SU-DHL-6 (cell line): Measurements from ENCODE around the gene HMG20A.

Experiments used
- H2AFZ ChIP-seq: fragments of 200-600 bp; sonication (generic); 2 replicates; pipeline ENCODE4 v1.6.1; 2014; ENCODE audit warnings: low read depth, mild to moderate bottlenecking, moderate library complexity, mixed read lengths, antibody characterized with exemption, low read length; ENCODE audit not compliant: severe bottlenecking
- H3F3A ChIP-seq: fragments of 200-600 bp; shearing (Covaris generic); 2 replicates; pipeline ENCODE4 v1.6.0; 2016; ENCODE audit warnings: antibody characterized with exemption, mild to moderate bottlenecking; ENCODE audit not compliant: insufficient read depth
- H3K27ac ChIP-seq: fragments of 200-600 bp; sonication (generic); 2 replicates; pipeline ENCODE4 v1.5.1; 2016; ENCODE audit warnings: low read depth, mild to moderate bottlenecking, low read length, moderate library complexity, mixed read lengths
- H3K27me3 ChIP-seq: fragments of 200-600 bp; sonication (generic), shearing (Covaris generic); 2 replicates; pipeline ENCODE4 v1.6.0; 2014; ENCODE audit warnings: mild to moderate bottlenecking, low read length
- H3K36me3 ChIP-seq: fragments of 200-600 bp; sonication (generic); 2 replicates; pipeline ENCODE4 v1.6.1; 2014; ENCODE audit warnings: mild to moderate bottlenecking, low read length, mixed read lengths
- H3K4me2 ChIP-seq: fragments of 300-600, 200-600 bp; shearing (Covaris generic), sonication (generic); 2 replicates; pipeline ENCODE4 v1.6.0; 2014; ENCODE audit warnings: low read length, low read depth, mild to moderate bottlenecking; ENCODE audit not compliant: poor library complexity, severe bottlenecking
- H3K4me3 ChIP-seq: fragments of 200-600 bp; sonication (generic); 2 replicates; pipeline ENCODE4 v1.5.1; 2014; ENCODE audit warnings: antibody characterized with exemption, low read length, mild to moderate bottlenecking, mixed read lengths; ENCODE audit not compliant: insufficient read depth, poor library complexity, severe bottlenecking
- H3K79me2 ChIP-seq: fragments of 200-600 bp; sonication (generic); 2 replicates; pipeline ENCODE4 v1.6.1; 2014; ENCODE audit warnings: mild to moderate bottlenecking, low read length, moderate library complexity; ENCODE audit not compliant: insufficient read depth
- H3K9ac ChIP-seq: fragments of 200-600 bp; sonication (generic); 2 replicates; pipeline ENCODE4 v1.7.0; 2014; ENCODE audit warnings: mild to moderate bottlenecking, low read length
- H3K9me2 ChIP-seq: fragments of 200-600 bp; sonication (generic); replicated peaks from 2 replicates; pipeline ENCODE4 v1.6.1; 2014; ENCODE audit warnings: low read length; ENCODE audit not compliant: insufficient read depth
- H3K9me3 ChIP-seq: fragments of 200-600 bp; sonication (generic); 2 replicates; pipeline ENCODE4 v1.6.1; 2014; ENCODE audit warnings: low read length, mixed read lengths; ENCODE audit not compliant: insufficient read depth
- H4K20me1 ChIP-seq: fragments of 200-600 bp; sonication (generic); 2 replicates; pipeline ENCODE4 v1.6.1; 2014; ENCODE audit warnings: low read depth, mild to moderate bottlenecking, antibody characterized with exemption, low read length, moderate library complexity, mixed read lengths
- EZH2phosphoT487 ChIP-seq: fragments of 200-600 bp; sonication (generic), shearing (Covaris generic); conservative IDR thresholded peaks from 2 replicates; pipeline ENCODE4 v1.6.1; 2018; ENCODE audit warnings: mild to moderate bottlenecking, antibody characterized with exemption, low read length, moderate library complexity, mixed read lengths
- TF ChIP-seq, protein P1 (sequence below): fragments of 200-600 bp; sonication (generic); IDR thresholded peaks from one replicate; pipeline ENCODE4 v1.5.1; 2017; ENCODE audit warnings: antibody characterized with exemption, mild to moderate bottlenecking, low read length, moderate library complexity; ENCODE audit not compliant: insufficient read depth, poor library complexity, severe bottlenecking

HMG20A gene

DNA sequence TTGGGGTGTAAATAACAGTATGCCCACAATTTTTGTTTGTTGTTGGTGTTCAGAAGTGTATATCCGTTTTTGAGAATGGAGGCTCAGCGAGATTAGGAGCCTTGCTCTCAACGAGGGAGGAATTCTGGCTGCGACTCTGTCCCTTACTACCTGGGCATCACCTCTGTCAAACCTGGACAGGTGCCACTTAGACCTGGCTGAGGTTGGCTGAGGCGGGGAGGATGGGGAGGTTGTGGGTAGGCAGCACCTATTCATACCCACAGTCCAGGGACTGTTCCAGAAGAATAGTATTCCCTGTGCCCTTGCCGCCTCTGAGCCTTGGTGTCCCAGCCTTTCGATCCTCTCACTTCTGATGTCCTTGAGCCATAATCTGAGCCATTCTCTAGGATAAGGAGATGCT is 112.2 kb downstream of the HMG20A start:
- H3K27me3 ChIP-seq, result no peaks in the 10 kb centered on the region
- H2AFZ ChIP-seq, result no peak overlapping the region
- H3K79me2 ChIP-seq, result no peaks in the 10 kb centered on the region
- H3K9me3 ChIP-seq, result no peaks in the 10 kb centered on the region
- no peak overlapping the region for H3K4me2 ChIP-seq
- H3K9ac ChIP-seq, result no peak overlapping the region
- H3K36me3 ChIP-seq, result no peaks in the 10 kb centered on the region
- no peaks in the 10 kb centered on the region for H4K20me1 ChIP-seq
- no peaks in the 10 kb centered on the region for H3F3A ChIP-seq
- no peak overlapping the region for H3K27ac ChIP-seq
- TF ChIP-seq, protein P1, sequence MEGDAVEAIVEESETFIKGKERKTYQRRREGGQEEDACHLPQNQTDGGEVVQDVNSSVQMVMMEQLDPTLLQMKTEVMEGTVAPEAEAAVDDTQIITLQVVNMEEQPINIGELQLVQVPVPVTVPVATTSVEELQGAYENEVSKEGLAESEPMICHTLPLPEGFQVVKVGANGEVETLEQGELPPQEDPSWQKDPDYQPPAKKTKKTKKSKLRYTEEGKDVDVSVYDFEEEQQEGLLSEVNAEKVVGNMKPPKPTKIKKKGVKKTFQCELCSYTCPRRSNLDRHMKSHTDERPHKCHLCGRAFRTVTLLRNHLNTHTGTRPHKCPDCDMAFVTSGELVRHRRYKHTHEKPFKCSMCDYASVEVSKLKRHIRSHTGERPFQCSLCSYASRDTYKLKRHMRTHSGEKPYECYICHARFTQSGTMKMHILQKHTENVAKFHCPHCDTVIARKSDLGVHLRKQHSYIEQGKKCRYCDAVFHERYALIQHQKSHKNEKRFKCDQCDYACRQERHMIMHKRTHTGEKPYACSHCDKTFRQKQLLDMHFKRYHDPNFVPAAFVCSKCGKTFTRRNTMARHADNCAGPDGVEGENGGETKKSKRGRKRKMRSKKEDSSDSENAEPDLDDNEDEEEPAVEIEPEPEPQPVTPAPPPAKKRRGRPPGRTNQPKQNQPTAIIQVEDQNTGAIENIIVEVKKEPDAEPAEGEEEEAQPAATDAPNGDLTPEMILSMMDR, result no peak
- no peak for TF ChIP-seq EZH2phosphoT487
- H3K9me2 ChIP-seq, result no peaks in the 10 kb centered on the region
- no peak overlapping the region for H3K4me3 ChIP-seq

DNA sequence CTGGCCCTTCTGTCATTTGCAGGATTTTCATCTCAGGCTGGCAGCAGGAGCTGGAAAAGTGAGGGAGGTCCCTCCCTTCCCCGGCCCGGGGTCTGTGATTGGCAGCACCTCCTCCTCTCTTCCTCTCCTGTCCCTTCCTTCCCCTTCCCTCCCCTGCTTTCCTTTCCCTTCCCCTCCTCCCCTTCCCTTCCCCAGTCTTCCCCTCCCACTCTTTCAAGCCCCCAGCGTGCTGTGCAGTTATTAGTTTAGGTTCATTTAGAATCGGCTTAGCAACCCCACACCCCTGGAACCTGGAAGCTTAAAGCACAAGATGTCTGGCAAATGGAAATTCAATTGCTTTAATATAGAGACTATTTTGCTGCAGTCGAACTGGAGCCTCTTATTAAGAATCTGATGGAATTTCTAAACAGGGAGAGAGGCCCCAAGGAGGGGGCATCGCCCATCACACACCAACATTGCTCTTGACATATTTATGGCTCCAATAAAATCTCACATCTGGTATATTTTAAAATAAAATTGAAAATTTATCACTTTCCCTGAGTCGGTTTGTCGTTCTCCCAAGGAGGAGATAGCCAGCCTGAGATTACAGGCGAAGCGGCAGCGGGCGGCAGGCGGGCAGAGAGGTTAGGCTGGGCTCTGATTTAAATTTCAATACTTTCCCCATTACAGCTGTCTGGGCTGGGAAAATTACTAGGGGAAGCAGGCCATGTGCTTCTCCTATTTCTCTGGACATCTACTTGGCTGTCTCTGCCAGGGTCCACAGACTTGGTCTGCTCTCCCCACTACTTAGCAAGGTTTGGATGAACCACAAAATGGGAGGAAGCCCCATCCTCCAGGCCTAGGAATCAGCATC is 113.1 kb downstream of the HMG20A start:
- TF ChIP-seq, protein P1, result no peak
- no peak for TF ChIP-seq EZH2phosphoT487
- H3K4me2 ChIP-seq, result no peak overlapping the region
- no peaks in the 10 kb centered on the region for H3K79me2 ChIP-seq
- H3K4me3 ChIP-seq, result no peak overlapping the region
- no peaks in the 10 kb centered on the region for H3K9me2 ChIP-seq
- H3K9ac ChIP-seq, result no peak overlapping the region
- H3K36me3 ChIP-seq, result no peaks in the 10 kb centered on the region
- H3K27ac ChIP-seq, result no peak overlapping the region
- H3K9me3 ChIP-seq, result no peaks in the 10 kb centered on the region
- H3F3A ChIP-seq, result no peaks in the 10 kb centered on the region
- no peak overlapping the region for H2AFZ ChIP-seq
- H4K20me1 ChIP-seq, result no peaks in the 10 kb centered on the region
- no peaks in the 10 kb centered on the region for H3K27me3 ChIP-seq
